Measurements from ENCODE around the gene LRRD1. TPM values are rescaled to one million over a fixed set of nuclear protein-coding genes. Genes with fewer than 3 reads are reported as not detected.
A peak's percentile ranks its signal among the peaks of the same experiment; 100 is the strongest.
"Not testable (repeated sequence)": the region's sequence is repeated elsewhere in the genome, so short reads cannot be mapped to it uniquely, and the experiment has no call there.

The LRRD1 gene
- total RNA-seq, 1 experiment from 2014 or later, result not detected

- H4K91ac ChIP-seq (ENCODE audit: insufficient read length, low read depth, low read length), result no peak overlapping the region
These were observed 70.1 kb downstream of the LRRD1 start for GRCh38 chr7:92108821-92109220.

DNA sequence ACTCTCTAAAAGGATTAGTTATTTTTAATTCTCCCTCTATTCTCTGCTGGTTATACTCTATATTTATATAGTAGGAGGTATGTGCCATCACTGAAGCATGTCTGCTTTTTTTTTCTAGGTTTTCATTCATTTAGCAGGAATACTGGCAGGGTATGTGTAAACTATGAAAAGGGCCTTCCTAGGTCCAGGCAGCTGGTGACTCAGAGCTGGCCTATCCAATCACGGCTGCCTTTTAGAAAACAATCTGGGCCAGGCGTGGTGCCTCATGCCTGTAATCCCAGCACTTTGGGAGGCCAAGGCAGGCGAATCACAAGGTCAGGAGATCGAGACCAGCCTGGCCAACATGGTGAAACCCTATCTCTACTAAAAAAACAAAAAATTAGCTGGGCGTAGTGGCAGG lies 76.1 kb downstream of the LRRD1 start:
- H3K9me3 Mint-ChIP-seq; H2BK12ac ChIP-seq (ENCODE audit: insufficient read length, low read depth, low read length); H3K27ac Mint-ChIP-seq; H2BK5ac ChIP-seq (ENCODE audit: insufficient read length, low read length); H3K4ac ChIP-seq (ENCODE audit: low read depth, low read length); H3K4me2 ChIP-seq (ENCODE audit: insufficient read depth, insufficient read length, low read length); H2BK15ac ChIP-seq (ENCODE audit: low read depth, low read length); H4K20me1 ChIP-seq (ENCODE audit: control insufficient read depth, insufficient read depth, insufficient read length); H3K9ac ChIP-seq (ENCODE audit: extremely low read depth, insufficient read length, low read length); H3K27me3 Mint-ChIP-seq (ENCODE audit: low read depth); H3K79me2 ChIP-seq (ENCODE audit: insufficient read depth, low read length); H4K8ac ChIP-seq (replicated peaks; ENCODE audit: insufficient read length, low read depth, low read length); H2AK5ac ChIP-seq (ENCODE audit: insufficient read length, low read length); H4K91ac ChIP-seq (ENCODE audit: insufficient read length, low read depth, low read length); H3K23ac ChIP-seq (ENCODE audit: insufficient read length, low read depth, low read length); H3K23me2 ChIP-seq (ENCODE audit: insufficient read length, low read depth, low read length, poor library complexity, severe bottlenecking); H3K9me3 ChIP-seq (ENCODE audit: control insufficient read depth, low read depth, low read length); H3K27ac ChIP-seq (ENCODE audit: insufficient read length, low read depth, low read length); H3K4me1 Mint-ChIP-seq; DNase-seq; H3K14ac ChIP-seq (ENCODE audit: insufficient read depth, low read length); H4K5ac ChIP-seq (ENCODE audit: insufficient read length, low read depth, low read length); H3K27me3 ChIP-seq (ENCODE audit: insufficient read depth, low read length); H3T11ph ChIP-seq (ENCODE audit: low read length); H3K18ac ChIP-seq (ENCODE audit: insufficient read length, low read depth, low read length); H2AFZ ChIP-seq (ENCODE audit: low read length); H3K79me1 ChIP-seq (ENCODE audit: insufficient read depth, low read depth, low read length, poor library complexity, severe bottlenecking); H2BK20ac ChIP-seq (ENCODE audit: low read depth, low read length, poor library complexity, severe bottlenecking); H2BK120ac ChIP-seq (ENCODE audit: low read depth, low read length, poor library complexity, severe bottlenecking); H3K4me1 ChIP-seq (ENCODE audit: insufficient read depth, low read length); H3K4me3 Mint-ChIP-seq; H3K56ac ChIP-seq (ENCODE audit: insufficient read length, low read depth, low read length): not testable (repeated sequence)
- H3K36me3 Mint-ChIP-seq (ENCODE audit: insufficient read depth in 1 of 3, low read depth in 3 of 3), result peaks cover 7 to 44% (median 39%) of the 10 kb centered on the region in 3 experiments; a peak in 6 of 7 replicates
- no CpG with 5 or more reads among the region's 5 CpGs for WGBS (ENCODE audit: extremely low coverage, insufficient read length, low lambda C conversion rate)

More at GRCh38 chr7:92108821-92109220, 70.1 kb downstream of the LRRD1 start:
- Histone ChIP-seq H3K4ac (ENCODE audit: low read depth, low read length) (no peak overlapping the region), H2BK120ac (ENCODE audit: low read depth, low read length, poor library complexity, severe bottlenecking) (no peak overlapping the region), H3K79me2 (ENCODE audit: insufficient read depth, low read length) (no peaks in the 10 kb centered on the region), H4K8ac (replicated peaks; ENCODE audit: insufficient read length, low read depth, low read length) (no peak overlapping the region), H3K14ac (ENCODE audit: insufficient read depth, low read length) (no peak overlapping the region), H4K5ac (ENCODE audit: insufficient read length, low read depth, low read length) (no peak overlapping the region), H2AK5ac (ENCODE audit: insufficient read length, low read length) (no peak overlapping the region), H3K4me1 (ENCODE audit: insufficient read depth, low read length) (no peaks in the 10 kb centered on the region), H2BK12ac (ENCODE audit: insufficient read length, low read depth, low read length) (no peak overlapping the region), H4K20me1 (ENCODE audit: control insufficient read depth, insufficient read depth, insufficient read length) (no peaks in the 10 kb centered on the region), H3K18ac (ENCODE audit: insufficient read length, low read depth, low read length) (no peak overlapping the region), H2AFZ (ENCODE audit: low read length) (no peak overlapping the region), H3K23ac (ENCODE audit: insufficient read length, low read depth, low read length) (no peak overlapping the region), H2BK5ac (ENCODE audit: insufficient read length, low read length) (no peak overlapping the region), H3K27ac (ENCODE audit: insufficient read length, low read depth, low read length) (no peak overlapping the region), H2BK15ac (ENCODE audit: low read depth, low read length) (no peak overlapping the region), H3K4me2 (ENCODE audit: insufficient read depth, insufficient read length, low read length) (no peak overlapping the region), H3K23me2 (ENCODE audit: insufficient read length, low read depth, low read length, poor library complexity, severe bottlenecking) (no peaks in the 10 kb centered on the region), H2BK20ac (ENCODE audit: low read depth, low read length, poor library complexity, severe bottlenecking) (no peak overlapping the region), H3T11ph (ENCODE audit: low read length) (no peak overlapping the region), H3K56ac (ENCODE audit: insufficient read length, low read depth, low read length) (no peak overlapping the region), H3K27me3 (ENCODE audit: insufficient read depth, low read length) (no peaks in the 10 kb centered on the region), H3K9me3 (ENCODE audit: control insufficient read depth, low read depth, low read length) (no peaks in the 10 kb centered on the region), H3K9ac (ENCODE audit: extremely low read depth, insufficient read length, low read length) (no peak overlapping the region), H3K79me1 (ENCODE audit: insufficient read depth, low read depth, low read length, poor library complexity, severe bottlenecking) (no peaks in the 10 kb centered on the region)
- H3K27ac Mint-ChIP-seq, result peak overlapping the region in 2 of 3 experiments; percentile 52 to 64; a peak in 1 of 7 replicates
- TF ChIP-seq, protein P1, sequence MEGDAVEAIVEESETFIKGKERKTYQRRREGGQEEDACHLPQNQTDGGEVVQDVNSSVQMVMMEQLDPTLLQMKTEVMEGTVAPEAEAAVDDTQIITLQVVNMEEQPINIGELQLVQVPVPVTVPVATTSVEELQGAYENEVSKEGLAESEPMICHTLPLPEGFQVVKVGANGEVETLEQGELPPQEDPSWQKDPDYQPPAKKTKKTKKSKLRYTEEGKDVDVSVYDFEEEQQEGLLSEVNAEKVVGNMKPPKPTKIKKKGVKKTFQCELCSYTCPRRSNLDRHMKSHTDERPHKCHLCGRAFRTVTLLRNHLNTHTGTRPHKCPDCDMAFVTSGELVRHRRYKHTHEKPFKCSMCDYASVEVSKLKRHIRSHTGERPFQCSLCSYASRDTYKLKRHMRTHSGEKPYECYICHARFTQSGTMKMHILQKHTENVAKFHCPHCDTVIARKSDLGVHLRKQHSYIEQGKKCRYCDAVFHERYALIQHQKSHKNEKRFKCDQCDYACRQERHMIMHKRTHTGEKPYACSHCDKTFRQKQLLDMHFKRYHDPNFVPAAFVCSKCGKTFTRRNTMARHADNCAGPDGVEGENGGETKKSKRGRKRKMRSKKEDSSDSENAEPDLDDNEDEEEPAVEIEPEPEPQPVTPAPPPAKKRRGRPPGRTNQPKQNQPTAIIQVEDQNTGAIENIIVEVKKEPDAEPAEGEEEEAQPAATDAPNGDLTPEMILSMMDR (conservative IDR thresholded peaks at IDR 0.05), result no peak
- no peaks in the 10 kb centered on the region for H3K4me1 Mint-ChIP-seq
- WGBS (ENCODE audit: extremely low coverage, insufficient read length, low lambda C conversion rate), result no CpG with 5 or more reads among the region's 8 CpGs
- no peaks in the 10 kb centered on the region for H3K9me3 Mint-ChIP-seq
- no peaks in the 10 kb centered on the region for H3K27me3 Mint-ChIP-seq (ENCODE audit: low read depth)
- peaks cover 0 to 39% (median 30%) of the 10 kb centered on the region in 3 experiments; a peak in 5 of 7 replicates for H3K36me3 Mint-ChIP-seq (ENCODE audit: insufficient read depth in 1 of 3, low read depth in 3 of 3)
- no peak for DNase-seq
- no peak overlapping the region for H3K4me3 Mint-ChIP-seq

Data from H9 (cell line).